GM19023 (cell line): ENCODE results near the gene NCL.
"Not testable (repeated sequence)": the region's sequence is repeated elsewhere in the genome, so short reads cannot be mapped to it uniquely, and the experiment has no call there.

ENCODE experiments used
- ATAC-seq: cut with Tn5 transposase; IDR thresholded peaks from one replicate; pipeline ENCODE4 v1.9.1; 2021; ENCODE audit warnings: mild to moderate bottlenecking, moderate library complexity; ENCODE audit not compliant: unreplicated experiment

Gene NCL

DNA sequence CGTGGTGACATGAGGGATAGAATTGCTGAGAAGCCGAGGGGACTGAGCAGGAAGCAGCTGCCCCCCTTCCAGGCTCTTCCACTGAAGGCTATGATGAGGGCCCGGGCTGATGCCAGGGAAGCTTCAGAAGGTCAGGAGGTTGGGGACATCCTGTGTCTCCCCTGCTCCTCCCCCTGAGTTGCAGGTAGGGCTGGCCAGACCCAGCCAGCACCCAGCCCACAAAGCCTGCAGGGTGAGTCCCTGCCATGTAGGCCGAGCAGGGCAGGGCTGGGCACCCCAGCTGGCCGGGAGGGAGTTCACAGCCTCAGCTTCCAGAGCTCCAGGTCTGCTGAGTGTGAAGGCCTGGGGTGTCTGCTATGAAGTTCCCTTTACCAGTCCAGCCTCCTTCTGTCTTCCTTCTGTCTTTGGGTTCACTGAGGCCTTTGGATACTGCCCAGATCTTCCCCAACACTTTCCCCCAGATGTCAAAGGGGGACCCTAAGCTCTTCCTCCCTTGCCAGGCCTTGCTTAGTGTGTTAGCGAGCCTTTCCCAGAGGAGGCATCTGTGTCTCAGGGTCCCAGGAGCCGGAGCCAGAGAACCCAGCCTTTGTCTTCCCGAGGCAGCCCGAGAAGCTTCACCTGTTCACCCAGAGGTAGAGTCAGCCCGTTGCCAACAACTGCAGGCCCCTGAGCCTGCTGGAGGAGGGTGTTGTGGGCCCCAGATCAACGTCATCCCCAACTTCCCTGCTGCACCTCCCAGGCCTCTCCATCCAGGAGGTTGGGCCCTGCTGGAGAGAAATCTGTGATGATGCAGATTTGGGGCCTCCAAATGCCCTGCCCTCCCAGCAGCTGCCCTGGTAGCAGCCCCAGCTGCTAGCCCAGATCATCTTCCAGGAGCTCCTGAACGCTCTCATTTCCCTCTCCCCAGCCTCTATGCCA lies 3.6 kb upstream of the NCL start:
- no peak for ATAC-seq

DNA sequence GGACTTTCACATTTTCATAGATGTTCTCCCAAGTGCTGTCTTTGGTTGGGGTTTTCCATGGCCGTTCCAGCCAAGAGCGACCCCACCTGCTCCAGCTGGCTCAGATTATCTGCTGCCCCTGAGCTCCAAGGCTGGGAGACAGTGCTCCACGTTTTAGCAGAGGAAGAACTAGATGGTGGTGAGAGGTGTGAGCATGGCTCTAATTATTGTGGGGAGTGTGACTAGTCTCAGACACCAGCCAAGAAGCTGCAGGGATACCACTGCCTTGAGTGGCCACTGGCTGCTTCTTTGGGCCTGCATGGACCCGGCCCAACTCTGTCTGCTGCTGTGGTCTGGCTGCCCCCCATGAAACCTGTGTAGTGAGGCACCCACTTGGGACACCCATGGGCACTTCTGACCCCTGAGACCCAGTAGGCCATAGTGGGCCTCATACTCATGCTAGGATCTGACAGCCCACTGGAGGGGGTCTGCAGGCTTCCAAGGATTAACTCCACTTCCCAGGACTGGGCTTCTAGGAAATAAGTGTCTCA lies 2.8 kb upstream of the NCL start:
- no peak for ATAC-seq

DNA sequence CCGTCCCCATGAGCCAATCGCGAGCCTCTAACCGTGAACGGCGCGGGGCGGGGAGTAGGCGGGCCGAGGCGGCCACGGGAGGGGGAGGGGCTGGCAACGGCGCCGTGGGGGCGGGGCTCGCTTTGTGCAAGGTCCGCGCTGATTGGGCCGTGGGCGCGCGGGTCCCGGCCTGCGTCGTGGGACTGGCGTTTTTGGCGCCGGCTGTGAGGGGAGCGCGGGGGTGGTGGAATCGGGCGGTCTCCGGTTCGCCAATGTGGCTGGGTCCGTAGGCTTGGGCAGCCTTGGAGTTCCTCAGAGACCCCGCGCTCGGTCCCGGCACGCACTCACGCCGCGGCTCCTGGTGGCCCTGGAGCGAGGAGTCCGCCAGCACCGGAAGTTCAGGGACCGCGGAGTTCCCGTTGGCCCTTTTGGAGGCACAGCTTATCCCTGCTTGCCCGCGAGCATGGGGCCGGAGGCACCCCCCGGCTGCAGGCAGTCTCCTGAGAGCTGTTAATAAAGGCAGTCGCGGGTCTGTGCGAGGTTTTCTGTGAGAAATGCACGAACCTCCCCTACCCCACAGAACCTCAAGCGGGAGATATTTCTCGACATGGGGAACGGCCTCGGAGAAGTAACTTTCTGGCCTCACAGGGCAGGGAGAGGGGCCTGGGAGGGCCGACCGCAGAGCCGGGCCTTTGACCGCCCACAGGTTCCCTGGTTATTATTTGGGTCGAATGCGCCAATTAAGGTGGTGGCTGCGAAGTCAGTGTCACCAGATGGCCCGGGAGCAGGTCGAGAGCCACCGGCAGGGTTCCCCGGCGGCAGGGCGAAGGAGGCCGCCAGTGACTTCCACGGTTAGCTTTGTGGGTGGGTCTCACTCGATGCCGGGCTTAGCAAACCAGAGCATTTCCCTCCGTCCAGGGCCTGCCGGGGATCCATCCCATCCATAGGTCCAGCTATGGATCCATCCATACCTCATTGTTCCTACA lies 574 bp upstream of the NCL start:
- peak; percentile 28 for ATAC-seq

DNA sequence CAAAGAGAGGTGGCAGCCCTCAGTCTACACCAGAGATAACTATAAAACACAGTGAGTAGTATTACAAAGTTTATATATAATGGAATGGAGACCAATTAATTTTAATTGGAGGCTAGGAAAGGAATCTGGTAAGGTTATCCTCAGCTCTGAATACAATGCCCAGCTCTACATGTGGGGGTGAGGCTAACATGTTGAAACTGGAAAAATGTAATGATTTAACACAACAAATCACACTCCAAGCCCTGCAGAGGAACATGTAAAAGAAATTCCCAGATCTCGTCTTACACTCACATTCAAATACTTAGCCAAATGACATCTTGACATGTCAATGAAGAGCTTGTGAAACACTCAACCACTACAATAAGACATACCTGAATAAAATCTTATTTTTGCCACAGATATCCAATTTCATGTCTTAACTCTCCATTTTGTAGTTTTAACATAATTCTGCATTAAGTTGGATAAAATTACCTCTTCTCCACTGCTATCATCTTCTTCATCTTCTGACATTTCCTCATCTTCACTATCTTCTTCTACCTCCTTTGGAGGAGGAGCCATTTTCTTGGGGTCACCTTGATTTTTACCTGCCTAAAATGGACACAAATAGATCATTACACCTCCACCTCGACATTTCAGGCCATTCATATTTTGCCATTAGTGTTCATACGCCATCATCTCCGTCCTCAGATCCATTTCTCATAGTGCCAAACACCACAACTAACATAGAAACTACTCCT lies 1.4 kb downstream of the NCL start:
- ATAC-seq, result no peak

DNA sequence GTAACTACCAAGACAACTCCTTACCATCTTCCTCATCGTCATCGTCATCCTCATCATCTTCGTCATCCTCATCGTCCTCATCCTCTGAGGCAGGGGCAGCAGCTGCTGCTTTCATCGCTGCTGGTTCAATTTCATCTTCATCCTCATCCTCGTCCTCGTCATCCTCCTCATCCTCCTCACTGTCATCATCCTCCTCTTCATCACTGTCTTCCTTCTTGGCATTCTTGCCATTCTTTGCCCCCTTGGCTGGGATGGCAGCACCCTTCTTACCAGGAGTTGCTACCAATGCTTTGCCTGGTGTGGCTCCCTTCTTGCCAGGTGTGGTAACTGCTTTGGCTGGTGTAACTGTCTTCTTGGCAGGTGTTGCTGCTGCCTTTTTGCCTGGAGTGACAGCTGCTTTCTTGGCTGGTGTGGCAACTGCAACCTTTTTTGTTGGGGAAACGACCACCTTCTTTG lies 2.7 kb downstream of the NCL start:
- no peak for ATAC-seq

DNA sequence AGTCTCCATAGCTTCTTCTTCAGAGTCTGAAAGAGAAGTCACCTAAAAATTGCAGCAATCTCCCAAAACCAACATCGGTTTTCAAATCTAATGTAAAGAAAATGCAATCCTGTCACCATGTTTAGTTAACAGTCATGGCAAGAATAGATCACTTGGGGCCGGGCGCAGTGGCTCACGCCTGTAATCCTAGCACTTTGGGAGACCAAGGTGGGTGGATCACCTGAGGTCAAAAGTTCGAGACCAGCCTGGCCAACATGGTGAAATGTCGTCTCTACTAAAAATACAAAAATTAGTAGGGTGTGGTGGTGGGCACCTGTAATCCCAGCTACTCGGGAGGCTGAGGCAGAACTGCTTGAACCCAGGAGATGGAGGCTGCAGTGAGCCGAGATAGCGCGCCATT lies 3.4 kb downstream of the NCL start:
- not testable (repeated sequence) for ATAC-seq

DNA sequence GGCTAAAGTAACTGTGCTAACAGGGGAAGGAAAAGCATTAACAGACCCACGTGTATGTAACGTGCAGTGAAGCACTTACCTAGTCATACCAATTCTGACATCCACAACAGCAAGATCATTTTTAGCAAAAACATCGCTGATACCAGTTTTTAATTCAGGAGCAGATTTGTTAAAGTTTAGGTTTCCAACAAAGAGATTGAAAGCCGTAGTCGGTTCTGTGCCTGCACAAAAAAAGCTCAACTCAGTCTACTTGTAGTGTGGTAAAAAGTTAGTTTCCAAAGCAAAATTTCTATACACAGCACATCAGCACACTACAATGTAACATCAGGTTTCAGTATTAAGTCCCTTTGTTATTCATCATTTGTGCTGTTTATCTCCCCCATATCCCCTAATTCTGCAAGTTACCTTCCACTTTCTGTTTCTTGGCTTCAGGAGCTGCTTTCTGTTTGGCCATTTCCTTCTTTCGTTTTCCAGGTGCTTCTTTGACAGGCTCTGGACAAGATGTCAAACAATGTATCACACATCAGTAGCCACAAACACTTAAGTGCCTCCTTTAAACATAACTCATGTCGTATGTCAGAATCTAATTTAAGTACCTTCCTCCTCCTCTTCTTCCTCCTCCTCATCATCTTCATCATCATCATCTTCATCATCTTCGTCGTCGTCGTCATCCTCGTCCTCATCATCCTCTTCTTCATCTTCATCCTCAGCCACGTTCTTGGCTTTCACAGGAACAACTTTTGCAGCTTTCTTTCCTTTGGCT lies 4.0 kb downstream of the NCL start:
- ATAC-seq, result no peak

DNA sequence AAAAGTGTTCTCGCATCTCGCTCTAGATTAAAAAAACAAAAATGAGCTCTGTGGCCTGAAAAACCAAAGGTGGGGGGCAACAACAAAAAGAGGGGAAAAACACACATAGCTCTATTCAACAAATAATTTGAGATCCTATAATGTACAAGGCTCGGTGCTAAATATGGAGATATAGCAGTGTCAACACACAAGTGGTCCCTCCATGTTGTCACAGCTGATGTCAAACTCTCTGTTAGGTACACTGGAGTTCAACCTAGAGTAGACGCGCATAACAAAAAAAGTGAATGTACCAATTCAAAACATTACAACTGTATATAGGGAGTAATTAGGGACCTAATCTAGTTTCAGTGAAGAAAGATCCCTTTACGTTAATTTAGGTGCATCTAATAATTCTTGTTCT lies 5.9 kb downstream of the NCL start:
- no peak for ATAC-seq

DNA sequence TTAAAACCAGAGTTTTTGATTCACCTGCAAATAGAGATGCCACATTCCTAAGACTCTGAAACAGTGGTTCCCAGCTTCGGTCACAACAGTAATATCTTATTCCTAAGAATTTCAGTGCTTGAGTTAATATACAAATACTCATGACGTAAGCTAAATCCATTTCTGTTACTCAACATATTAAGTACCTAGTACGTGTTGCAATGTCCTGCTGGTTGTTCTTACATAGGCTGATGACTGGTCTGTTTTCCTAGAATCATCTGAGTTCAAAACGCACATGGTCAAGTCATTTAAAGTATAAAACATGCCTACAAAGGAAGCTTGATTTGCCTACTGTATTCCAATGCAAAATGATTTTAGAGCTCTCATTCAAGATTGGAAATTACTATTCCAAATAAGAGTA lies 7.2 kb downstream of the NCL start:
- no peak for ATAC-seq

DNA sequence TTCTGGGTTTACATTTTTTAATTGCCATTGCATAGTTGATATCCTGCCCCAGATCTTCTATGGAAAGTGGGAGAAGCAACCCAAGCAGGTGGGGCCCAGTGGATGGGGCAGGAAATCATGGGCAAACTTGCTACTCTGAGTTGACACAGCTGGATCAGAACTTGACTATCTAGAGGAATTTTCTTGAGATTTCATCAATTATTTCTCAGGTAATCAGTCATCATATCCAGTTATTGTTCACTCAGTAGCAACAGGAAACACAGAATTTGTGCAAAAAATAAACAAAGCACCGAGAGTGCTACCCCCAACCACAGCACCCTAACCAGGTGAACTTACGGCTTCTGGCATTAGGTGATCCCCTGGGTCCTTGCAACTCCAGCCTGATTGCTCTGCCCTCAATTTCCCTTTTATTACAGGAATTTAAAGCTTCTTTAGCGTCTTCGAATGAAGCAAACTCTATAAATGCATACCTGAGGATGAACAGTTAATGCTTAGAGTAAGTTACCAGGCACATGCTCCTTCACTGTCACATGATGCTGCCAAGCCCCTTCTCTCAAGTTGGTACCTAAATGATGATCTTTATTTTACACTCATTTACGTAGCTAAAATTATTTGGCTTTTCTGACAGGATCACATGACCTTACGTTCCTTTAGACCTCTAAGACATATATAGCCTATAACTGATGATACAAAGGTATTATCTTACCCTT lies 7.8 kb downstream of the NCL start:
- no peak for ATAC-seq

DNA sequence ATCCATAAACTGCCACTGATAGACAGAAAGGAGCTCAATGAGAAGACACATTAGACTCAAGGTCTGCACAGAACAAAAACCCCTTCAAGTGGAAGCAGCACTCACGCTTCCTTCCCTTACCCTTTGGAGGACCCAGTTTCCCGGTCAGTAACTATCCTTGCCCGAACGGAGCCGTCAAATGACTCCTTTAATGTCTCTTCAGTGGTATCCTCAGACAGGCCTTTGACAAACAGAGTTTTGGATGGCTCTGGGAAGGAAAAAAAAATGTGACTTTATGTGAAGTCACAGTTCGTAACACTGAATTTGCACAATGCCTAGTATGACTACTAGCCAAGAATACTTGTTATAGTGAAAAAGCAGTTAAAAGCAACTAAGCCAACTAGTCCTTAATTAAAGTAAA lies 8.4 kb downstream of the NCL start:
- no peak for ATAC-seq

DNA sequence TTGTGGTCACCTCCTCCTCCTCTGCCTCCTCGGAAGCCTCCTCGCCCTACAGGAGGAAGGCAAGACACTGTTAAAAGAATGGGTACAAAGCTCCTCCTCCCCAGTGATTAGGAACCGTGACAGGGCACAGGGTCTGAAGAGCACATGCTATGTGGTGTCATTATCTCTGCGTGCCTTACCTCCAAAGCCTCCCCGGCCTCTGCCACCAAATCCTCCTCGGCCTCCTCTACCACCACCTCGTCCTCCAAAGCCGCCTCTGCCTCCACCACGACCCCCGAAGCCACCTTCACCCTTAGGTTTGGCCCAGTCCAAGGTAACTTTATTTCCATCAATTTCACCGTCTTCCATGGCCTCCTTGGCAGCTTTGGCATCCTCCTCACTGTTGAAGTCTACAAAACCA lies 9.1 kb downstream of the NCL start:
- no peak for ATAC-seq

DNA sequence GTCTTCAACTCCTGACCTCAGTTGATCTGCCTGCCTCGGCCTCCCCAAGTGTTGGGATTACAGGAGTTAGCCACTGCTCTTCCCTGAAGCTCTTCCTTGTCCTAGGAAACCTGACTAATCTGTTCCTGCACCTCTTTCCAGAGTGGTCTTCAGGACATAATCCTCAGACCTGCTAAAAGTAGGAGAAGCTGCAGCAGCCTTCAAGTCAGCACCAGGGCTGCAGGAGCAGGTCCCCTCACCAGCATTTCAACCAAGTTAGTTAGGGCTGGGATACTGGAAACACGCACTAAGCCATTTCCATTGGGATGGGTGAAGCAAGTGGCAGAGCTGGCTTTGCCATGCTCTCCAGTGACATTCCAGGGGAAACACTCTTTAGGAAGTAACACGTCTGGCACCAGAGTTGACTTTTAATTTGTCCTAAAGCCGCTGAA lies 9.9 kb downstream of the NCL start:
- no peak for ATAC-seq

DNA sequence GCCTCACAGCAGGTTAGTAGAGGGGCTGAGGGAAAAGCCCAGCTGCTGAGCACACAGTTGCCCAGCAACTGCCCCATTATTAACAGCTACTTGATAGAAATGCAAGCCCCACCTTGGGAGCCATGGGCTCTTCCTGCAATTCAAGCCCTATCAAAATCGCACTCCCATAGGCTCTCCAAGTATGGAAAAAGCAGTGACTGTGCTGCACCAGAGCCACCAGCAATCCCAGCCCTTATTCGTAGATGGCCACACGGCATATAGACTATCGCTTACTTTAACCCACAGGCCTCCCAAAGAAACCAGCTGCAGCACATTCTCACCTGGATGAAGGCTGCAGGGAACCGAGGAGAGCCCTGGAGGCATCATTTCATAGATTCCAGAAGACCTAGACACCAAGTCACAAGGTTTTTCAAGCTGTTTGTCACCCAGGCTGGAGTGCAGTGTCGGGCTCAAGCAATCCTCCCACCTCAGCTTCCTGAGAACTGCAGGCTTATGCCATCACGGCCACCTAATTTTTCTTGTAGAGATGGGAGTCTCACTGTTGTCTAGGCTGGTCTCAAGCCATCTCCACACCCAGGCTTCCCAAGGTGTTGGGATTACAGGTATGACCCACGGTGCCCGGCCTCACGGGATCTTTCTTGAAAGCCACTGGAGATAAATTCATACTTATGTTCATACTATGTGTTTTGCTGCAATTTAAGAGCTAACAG lies 11.3 kb downstream of the NCL start:
- no peak for ATAC-seq

DNA sequence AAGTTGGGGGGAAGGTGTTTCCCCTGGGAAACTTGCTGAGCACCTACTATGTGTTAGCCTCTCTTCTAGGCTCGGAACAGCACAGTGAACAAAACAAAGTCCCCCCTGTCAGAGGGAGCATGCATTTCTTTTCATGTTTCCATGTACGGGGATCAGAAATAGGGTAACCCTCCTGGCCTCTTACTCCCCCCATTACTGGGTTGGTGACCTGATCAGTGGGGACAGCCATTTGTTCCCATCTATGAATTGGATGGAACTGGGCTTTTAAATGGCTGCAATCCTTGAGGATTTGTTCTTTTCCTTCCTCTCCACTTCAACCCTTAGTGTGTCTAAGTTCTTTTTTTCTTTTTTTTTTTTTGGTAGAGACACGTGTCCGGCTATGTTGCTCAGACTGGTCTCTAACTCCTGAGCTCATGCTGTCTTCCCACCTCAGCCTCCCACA lies 13.7 kb downstream of the NCL start:
- ATAC-seq, result no peak

DNA sequence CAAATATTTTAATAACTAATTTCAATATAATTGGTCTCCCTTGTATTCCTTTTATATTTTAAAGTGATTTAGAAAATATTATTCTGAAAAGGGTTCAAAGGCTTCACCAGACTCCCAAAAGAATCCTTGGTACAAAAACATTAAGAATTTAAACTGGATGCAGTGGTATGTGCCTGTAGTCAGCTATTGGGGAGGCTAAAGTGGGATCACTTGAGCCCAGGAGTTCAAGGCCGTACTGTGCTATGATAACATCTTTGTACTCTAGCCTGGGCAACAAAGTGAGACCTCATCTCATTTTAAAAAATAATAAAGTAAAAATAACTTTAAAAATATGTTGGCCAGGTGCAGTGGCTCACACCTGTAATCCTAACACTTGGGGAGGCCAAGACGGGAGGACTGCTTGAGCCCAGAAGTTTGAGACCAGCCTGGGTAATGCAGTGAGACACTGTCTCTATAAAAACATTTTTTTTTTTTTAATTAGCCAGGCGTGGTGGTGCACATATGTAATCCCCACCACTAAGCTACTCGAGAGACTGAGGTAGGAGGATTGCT lies 14.7 kb downstream of the NCL start:
- no peak for ATAC-seq

DNA sequence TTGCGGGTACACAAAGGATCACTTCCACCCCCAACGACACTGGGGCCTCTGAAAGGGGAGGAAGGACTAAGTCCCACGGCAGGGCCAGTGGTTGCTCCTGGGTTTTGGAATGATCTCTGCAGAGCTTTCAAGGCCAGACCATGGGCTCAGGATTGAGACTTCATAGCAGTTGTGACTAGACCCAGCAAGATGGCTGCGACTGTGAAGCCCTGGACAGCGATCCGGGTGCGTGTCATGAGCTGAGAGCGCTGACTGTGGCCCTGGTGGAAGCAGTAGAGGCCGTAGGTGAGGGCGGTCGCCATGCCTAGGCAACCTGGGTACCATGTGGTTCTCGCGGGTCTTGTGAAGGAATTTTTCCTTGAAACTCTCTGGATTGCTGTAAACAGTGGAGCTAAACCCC lies 27.3 kb downstream of the NCL start:
- no peak for ATAC-seq

DNA sequence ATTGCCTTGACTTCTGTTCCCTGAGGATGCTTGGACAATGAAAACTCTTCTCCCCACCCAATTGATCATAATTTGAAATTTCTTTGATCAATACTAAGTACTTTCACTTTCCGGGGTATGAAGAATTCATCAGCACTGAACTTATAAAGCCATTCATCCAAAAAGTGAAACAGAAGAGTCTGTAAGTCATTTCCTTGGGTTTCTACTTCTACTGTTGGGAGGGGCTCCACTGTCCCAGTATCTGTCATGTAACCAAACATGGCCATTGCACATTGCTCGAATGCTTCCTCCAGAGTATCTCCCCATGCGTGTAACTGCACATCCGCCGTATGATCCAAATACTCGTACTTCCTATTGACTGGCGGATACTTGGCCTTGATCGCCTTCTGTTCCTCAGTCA lies 30.3 kb downstream of the NCL start:
- no peak for ATAC-seq
